ENCODE results near the gene LRRC19. TPM values are rescaled to one million over a fixed set of nuclear protein-coding genes. Genes with fewer than 3 reads are reported as not detected.

LRRC19 gene
- total RNA-seq, 2 experiments from 2014 or later = not detected

- CTCF ChIA-PET = no interaction called here
- ATAC-seq (ENCODE audit: poor library complexity) (no peak), DNase-seq (no peak)
- TF ChIP-seq CTCF (IDR thresholded peaks at IDR 0.05) = no peak
- Histone ChIP-seq H3K27ac (ENCODE audit: low read depth in 1 of 2, low read length in 2 of 2) (no peak overlapping the region), H3K4me1 (ENCODE audit: insufficient read depth, low read length) (no peaks in the 10 kb centered on the region), H3K36me3 (ENCODE audit: insufficient read depth, low read length) (no peaks in the 10 kb centered on the region), H3K4me3 (ENCODE audit: low read length) (no peak overlapping the region), H3K27me3 (ENCODE audit: control insufficient read depth in 1 of 2, insufficient read depth in 2 of 2, low read length in 2 of 2) (no peaks in the 10 kb centered on the region), H3K9me3 (ENCODE audit: control insufficient read depth in 1 of 2, insufficient read depth in 1 of 2, low read length in 2 of 2) (no peaks in the 10 kb centered on the region)
- Mint-ChIP-seq H3K36me3 (ENCODE audit: low read depth) (peaks cover 33% of the 10 kb centered on the region), H3K27ac (no peak overlapping the region), H3K9me3 (no peaks in the 10 kb centered on the region), H3K4me1 (ENCODE audit: low read depth) (no peaks in the 10 kb centered on the region), H3K27me3 (no peaks in the 10 kb centered on the region), H3K4me3 (no peak overlapping the region)
- POLR2A ChIA-PET = no interaction called here
- intact Hi-C loops (cut with DNase I, micrococcal nuclease) = no loop called here
Measured at GRCh38 chr9:27053369-27054022, 48.0 kb upstream of the LRRC19 start.

- DNase-seq (no peak), ATAC-seq (ENCODE audit: poor library complexity) (no peak)
- Histone ChIP-seq H3K36me3 (ENCODE audit: insufficient read depth, low read length) (no peaks in the 10 kb centered on the region), H3K4me3 (ENCODE audit: low read length) (no peak overlapping the region), H3K27ac (ENCODE audit: low read depth in 1 of 2, low read length in 2 of 2) (no peak overlapping the region), H3K4me1 (ENCODE audit: insufficient read depth, low read length) (no peaks in the 10 kb centered on the region), H3K9me3 (ENCODE audit: control insufficient read depth in 1 of 2, insufficient read depth in 1 of 2, low read length in 2 of 2) (no peaks in the 10 kb centered on the region), H3K27me3 (ENCODE audit: control insufficient read depth in 1 of 2, insufficient read depth in 2 of 2, low read length in 2 of 2) (no peaks in the 10 kb centered on the region)
- intact Hi-C loops (cut with DNase I, micrococcal nuclease) = no loop called here
- Mint-ChIP-seq H3K4me1 (ENCODE audit: low read depth) (no peaks in the 10 kb centered on the region), H3K4me3 (no peak overlapping the region), H3K27me3 (no peaks in the 10 kb centered on the region), H3K36me3 (ENCODE audit: low read depth) (peaks cover 32% of the 10 kb centered on the region), H3K27ac (no peak overlapping the region), H3K9me3 (no peaks in the 10 kb centered on the region)
- ChIA-PET POLR2A (no interaction called here), CTCF (no interaction called here)
- no peak for TF ChIP-seq CTCF (IDR thresholded peaks at IDR 0.05)
Measured at GRCh38 chr9:27047136-27047535, 41.7 kb upstream of the LRRC19 start.

- DNase-seq (no peak), ATAC-seq (ENCODE audit: poor library complexity) (no peak)
- no peaks in the 10 kb centered on the region for H3K4me1 ChIP-seq (ENCODE audit: insufficient read depth, low read length)
- H3K36me3 ChIP-seq (ENCODE audit: insufficient read depth, low read length) = no peaks in the 10 kb centered on the region
- H3K27me3 ChIP-seq (ENCODE audit: control insufficient read depth in 1 of 2, insufficient read depth in 2 of 2, low read length in 2 of 2) = no peaks in the 10 kb centered on the region
- Mint-ChIP-seq H3K36me3 (ENCODE audit: low read depth) (peaks cover 4% of the 10 kb centered on the region), H3K27ac (no peak overlapping the region), H3K9me3 (no peaks in the 10 kb centered on the region), H3K27me3 (no peaks in the 10 kb centered on the region), H3K4me3 (no peak overlapping the region), H3K4me1 (ENCODE audit: low read depth) (no peaks in the 10 kb centered on the region)
- no peak overlapping the region for H3K27ac ChIP-seq (ENCODE audit: low read depth in 1 of 2, low read length in 2 of 2)
- ChIA-PET POLR2A (no interaction called here), CTCF (no interaction called here)
- H3K9me3 ChIP-seq (ENCODE audit: control insufficient read depth in 1 of 2, insufficient read depth in 1 of 2, low read length in 2 of 2) = no peaks in the 10 kb centered on the region
- intact Hi-C loops (cut with DNase I, micrococcal nuclease) = no loop called here
- no peak for TF ChIP-seq CTCF (IDR thresholded peaks at IDR 0.05)
- H3K4me3 ChIP-seq (ENCODE audit: low read length) = no peak overlapping the region
Measured at GRCh38 chr9:27043176-27043575, 37.7 kb upstream of the LRRC19 start.

Data from CD4-positive, alpha-beta T cell (primary cell).